Fibroblast of skin of right quadriceps (primary cell): ENCODE measurements around the gene SUGCT.
A peak's percentile ranks its signal among the peaks of the same experiment; 100 is the strongest.

Experiments
- DNase-seq: peaks from one replicate; pipeline ENCODE4 v3.0.0-alpha.2; 2013

SUGCT gene

GRCh38 chr7:40796723-40797122, 661.9 kb downstream of the SUGCT start:
- no peak for DNase-seq

- DNase-seq: no peak
These were observed 663.8 kb downstream of the SUGCT start for GRCh38 chr7:40798613-40799012.

DNA sequence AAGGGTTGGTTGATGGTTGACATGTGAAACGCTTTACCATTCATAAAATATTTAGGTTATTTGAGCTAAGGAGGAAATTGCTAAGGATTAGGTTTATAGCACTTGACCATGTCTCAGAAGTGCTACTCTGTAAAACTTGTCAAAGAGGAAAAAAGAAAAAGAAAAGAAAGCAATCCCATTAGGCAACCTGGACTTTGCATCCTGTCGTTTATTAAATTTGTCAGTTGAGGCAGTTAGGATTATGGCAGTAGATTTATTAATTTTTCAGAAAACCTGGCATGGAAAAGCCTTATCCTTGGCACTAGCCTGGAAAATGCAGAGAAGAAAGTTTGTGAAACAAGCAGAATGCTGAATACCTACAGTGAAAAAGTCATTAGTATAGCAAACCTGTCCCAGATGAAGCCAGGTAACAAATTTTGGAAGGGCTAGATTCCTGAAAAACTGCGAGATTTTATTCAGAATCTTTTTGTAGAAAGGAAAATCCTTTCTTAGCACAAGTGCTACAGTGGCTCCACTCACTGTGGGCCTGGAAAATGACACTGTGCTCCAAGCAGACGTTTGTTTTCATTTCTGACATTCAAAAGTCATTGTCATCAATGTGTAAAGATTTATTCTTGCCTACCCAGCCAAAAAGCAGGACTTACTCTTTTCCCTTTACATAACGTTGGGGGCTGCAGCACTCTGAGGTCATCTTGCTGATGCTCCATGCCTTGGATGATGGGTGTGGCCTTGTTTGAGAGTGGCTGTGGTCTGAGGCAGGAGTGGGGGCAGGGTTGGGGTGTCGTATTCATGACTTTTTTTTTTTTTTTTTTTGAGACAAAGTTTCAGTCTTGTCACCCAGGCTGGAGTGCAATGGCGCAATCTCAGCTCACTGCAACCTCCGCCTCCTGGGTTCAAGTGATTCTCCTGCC, 664.9 kb downstream of the SUGCT start:
- peak; percentile 23 for DNase-seq

- DNase-seq: no peak
These were observed 666.0 kb downstream of the SUGCT start for GRCh38 chr7:40800771-40801170.

DNA sequence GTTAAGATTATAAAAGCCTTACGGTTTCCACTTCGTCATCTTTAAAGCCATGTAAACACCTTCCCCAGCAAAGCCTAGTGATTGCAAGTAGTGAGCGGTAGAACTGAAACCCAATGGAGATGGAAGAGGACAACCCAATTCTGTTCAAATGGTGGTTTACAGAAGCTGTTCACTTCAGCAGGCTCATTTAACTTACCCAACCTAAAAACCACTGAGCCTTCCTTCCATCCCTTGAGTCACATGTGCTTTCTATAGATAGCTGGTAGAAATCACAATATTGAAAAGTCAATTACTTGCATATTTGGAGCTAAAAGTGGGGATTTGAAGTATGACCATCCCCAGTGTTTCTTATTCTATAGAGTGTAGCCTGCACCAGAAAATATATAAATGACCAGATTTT, 667.7 kb downstream of the SUGCT start:
- no peak for DNase-seq

DNA sequence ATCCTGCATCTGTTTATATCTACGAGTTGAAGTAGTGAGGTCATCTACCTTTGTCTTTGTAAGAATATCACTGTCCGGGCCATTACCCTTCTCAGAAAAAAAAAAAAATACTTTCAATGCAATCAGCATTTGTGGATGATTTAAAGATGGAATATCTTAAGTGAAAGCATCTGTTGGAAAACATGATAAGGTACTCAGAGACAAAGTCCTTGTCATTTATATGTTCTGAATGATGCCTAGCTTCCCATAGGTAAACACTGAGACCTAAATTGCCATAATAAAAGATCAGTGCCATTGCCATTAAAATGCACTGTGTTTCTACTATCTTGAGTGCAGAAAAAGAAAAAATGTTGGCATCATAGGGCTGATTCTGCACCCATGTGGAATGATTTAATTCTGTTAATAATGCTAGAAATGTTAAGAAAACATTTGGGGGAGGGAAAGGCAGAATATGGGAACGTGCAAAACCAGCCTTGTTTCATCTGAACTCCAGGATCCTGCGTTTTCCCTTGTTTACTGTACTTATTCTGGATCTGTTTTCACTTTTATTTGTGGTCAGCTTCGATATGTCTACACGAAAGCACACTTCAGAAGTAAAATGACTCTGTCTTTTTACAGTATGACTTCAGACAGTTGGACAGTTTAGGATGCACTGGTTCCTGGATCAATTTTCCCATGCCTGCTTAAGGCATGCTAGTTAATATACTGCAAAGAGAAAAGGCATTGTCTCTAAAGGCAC, 669.8 kb downstream of the SUGCT start:
- DNase-seq: peak; percentile 59

GRCh38 chr7:40805361-40805760, 670.6 kb downstream of the SUGCT start:
- peak; percentile 42 for DNase-seq

GRCh38 chr7:40808378-40808942, 673.7 kb downstream of the SUGCT start:
- DNase-seq: peak; percentile 100

GRCh38 chr7:40810274-40810673, 675.5 kb downstream of the SUGCT start:
- peak; percentile 73 for DNase-seq

DNA sequence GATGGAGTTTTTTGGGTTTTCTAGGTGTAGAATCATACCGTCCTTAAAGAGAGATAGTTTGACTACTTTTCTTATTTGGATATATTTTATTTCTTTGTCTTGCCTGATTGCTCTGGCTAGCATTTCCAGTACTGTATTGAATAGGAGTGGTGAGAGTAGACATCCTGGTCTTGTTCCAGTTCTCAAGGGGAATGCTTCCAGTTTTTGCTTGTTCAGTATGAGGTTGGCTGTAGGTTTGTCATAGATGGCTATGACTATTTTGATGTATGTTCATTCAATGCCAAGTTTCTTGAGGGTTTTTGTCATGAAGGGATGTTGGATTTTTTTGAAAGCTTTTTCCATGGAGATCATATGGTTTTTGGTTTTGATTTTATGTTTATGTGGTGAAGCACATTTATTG, 676.9 kb downstream of the SUGCT start:
- DNase-seq: no peak

GRCh38 chr7:40815022-40815421, 680.2 kb downstream of the SUGCT start:
- DNase-seq: no peak

DNA sequence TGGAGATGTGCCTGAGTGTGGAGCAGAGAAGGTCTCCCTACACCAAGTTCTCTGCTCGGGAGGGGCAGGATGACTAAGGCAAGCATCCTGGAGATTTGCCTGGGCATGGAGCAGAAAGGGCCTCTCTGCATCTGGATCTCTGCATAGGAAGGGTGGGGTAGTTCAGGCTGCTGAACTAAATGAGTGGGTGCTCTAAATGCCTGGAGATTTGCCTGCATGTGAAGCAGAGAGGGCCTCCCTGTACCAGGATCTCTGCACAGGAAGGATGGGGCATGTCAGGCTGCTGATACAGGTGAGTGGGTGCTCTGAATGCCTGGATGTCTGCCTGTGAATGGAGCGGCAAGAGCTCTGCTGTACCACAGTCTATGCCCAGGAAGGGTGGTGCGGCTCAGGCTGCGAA, 680.7 kb downstream of the SUGCT start:
- DNase-seq: peak; percentile 80

GRCh38 chr7:40822861-40823260, 688.1 kb downstream of the SUGCT start:
- peak; percentile 32 for DNase-seq

DNA sequence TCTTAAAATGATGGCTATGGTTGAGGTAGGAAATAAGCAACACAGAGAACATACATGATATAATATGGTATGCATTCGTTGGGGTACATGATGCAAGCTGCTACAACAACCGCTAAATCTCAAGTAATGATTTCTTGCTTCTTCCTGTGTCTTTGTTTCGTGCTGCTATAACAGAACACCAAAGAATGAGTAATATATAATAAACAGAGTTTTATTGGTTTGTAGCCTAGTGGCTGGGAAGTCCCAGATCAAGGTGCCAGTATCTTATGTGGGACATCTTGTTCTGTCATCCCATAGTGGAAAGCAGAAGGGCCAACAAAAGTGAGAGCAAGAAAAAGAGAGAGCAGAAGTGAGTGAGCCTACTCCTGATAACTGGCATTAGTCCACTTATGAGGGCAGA, 689.7 kb downstream of the SUGCT start:
- DNase-seq: no peak

DNA sequence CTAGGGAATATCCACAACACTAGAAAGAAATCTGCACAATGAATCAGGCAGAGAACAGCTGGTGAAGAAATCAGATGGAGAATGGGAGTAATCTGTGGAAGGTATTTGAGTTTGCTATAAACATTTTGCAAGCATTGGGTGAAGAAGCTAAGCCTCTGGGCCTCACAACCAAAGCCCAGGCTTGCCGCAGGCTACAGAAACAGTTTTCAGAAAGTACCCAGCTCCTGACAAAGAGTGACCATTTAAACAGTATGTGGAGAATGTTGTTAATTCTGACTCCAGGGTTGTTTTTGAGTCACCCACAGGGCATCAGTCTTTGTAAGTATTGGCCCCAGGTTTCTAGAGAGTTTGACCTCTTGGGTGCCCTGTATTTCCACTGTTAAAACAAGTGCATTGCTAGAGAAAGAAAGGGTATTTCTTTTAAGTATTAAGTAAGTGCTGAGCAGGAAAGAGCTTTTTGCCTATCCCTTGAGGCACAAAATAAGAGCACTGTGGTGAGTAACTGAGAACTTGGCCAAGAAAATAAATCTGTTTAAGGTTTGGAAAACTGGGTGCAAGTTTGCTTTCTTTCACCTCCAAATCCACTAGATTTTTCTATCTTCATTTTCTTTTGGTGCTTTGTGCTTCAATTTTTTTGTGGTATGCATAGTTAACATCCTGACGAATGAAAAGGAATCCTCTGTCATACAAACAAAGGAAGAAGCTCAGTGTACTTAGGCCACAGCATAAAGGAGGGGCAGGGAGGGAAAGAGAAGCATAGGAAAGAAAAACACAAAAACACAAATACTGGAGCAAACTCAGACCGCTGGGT, 691.8 kb downstream of the SUGCT start:
- DNase-seq: peak; percentile 43

DNA sequence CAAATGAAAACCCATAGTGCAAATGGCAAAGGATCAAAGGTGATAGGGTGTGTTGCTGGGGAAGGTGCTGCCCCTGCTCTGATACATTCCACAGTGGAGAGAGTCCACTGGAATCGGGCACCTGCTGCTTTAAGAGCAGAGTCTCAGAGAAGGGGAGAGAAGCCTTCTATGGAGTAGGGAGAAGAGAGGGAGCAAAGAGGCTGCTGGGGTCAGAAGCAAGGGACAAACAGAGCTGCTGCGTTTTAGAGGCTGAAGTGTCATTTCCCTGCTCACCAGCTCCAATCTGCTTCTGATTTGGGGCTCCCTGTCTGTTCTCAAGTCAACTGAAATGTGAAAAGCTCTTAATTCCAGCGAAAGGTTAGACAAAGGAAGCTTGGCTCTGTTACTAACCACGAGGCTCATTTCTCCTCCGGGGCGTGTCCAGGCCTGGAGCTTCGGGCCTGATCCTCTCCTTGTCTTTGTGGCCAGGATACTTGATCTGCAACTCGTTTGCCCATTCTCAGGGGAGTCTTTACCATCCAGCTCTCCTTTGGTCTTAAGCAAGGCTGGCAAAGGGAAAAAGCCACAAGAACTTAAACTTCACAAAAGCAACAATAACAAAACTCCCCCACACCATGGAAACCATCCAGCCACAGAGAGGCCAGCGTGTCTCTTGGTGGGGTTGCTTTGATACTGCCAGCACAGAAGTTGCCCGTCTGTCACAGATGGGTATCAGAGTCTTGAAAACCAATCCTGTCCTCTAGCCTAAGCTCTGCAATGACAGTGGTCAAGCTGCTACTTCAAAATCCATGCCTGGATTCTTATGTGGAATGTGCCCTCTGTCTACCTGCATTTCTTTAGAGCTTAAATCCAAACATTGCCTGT, 692.6 kb downstream of the SUGCT start:
- peak; percentile 67 for DNase-seq

DNA sequence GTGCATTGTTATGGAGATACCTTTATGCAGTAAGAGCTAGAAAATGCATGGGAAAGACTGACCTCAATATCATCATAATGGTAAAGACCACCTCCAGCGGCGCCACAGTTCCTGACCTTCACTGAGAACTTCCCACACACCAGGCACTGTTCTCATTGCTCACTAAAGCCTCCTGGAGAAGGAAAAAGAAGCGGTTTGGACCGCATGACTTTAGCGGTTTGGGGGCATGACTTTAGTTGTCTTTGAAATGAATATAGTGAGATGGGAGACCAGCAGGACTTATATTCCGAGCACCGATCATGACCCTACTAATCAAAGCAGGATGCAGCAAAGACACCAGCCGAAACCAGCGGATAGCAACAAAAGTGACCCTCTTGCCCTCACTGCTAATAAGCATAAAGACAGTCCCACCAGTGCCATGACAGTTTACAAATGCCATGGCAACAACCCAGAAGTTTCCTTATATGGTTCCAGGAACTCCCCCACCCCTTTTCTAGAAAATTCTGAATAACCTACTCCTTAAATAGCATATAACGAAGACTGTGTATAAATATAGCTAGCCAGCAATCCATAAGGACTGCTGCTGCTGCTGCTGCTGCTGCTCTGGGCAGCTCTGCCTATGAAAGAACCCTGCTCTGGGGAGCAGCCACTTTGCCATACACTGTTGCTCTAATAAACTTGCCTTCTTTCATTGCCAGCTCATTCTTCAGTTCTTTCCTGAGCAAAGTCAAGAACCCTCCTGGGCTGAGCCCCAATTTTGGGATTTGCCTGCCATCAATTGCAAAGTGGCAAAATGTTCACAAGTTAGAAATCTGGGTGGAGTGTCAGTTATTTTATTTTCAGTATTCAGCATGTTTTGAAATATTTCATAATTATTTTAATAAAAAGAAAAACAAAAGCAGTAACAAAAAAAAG, 694.1 kb downstream of the SUGCT start:
- no peak for DNase-seq

GRCh38 chr7:40833191-40833887, 698.5 kb downstream of the SUGCT start:
- no peak for DNase-seq

GRCh38 chr7:40833888-40834234, 699.1 kb downstream of the SUGCT start:
- peak; percentile 36 for DNase-seq

- peak; percentile 22 for DNase-seq
These were observed 701.4 kb downstream of the SUGCT start for GRCh38 chr7:40836218-40836617.
